GM12878 (cell line): Measurements from ENCODE around the gene FLOT1. TPM values are rescaled to one million over a fixed set of nuclear protein-coding genes. Genes with fewer than 3 reads are reported as not detected.

ENCODE experiments used
- ATAC-seq: fragments of 200-7000 bp; cut with Tn5 transposase; 3 replicates; pipeline ENCODE4 v1.9.1; 2020; ENCODE audit warnings: mild to moderate bottlenecking, moderate library complexity
- BruUV-seq: library from RNA; stranded (reverse); fragments of 400-500 nt; replicated peaks from 2 replicates; lab custom pipeline; 2021; lab: Mats Ljungman, UMichigan
- CTCF ChIA-PET: fragments of 300-600 bp; sonication (Branson Sonifier 250); formaldehyde crosslinking; extraction: SDS; loops from one replicate; lab custom pipeline; 2021; ENCODE audit warnings: inconsistent platforms; lab: Yijun Ruan, JAX
- POLR2A ChIA-PET: fragments of 350-600 bp; formaldehyde crosslinking; extraction: SDS; loops from one replicate; lab custom pipeline; 2021; ENCODE audit warnings: inconsistent platforms; lab: Charles Lee
- RAD21 ChIA-PET: fragments of 300-600 bp; sonication (Branson Sonifier 250); formaldehyde crosslinking; loops from one replicate; lab custom pipeline; 2023; ENCODE audit warnings: antibody characterized with exemption; ENCODE audit not compliant: unreplicated experiment; lab: Charles Lee
- SMC1A ChIA-PET: fragments of 300-600 bp; sonication (Branson Sonifier 250); formaldehyde crosslinking; loops from one replicate; lab custom pipeline; 2023; ENCODE audit not compliant: unreplicated experiment, uncharacterized antibody; lab: Charles Lee
- DNase-seq: peaks from one replicate; pipeline ENCODE4 v3.0.0-alpha.2; 2011; ENCODE audit warnings: low read depth, low spot score
- FAIRE-seq: peaks from 3 replicates; lab custom pipeline; 2011; peaks lifted over from hg19 to GRCh38; lab: Jason Lieb, UNC
- H2AFZ ChIP-seq: 2 replicates; pipeline ENCODE4 v1.6.0; 2011; ENCODE audit warnings: low read depth, low read length, control low read depth; ENCODE audit not compliant: control insufficient read depth
- H3K27ac ChIP-seq: 2 replicates; pipeline ENCODE4 v1.5.1; 2011; ENCODE audit warnings: control low read depth; ENCODE audit not compliant: control insufficient read depth, insufficient read depth
- H3K27me3 ChIP-seq, 2 experiments: replicated peaks in 1 of 2; 2 replicates each; pipeline versions ENCODE4 v1.6.0 to v1.6.1; 2011; ENCODE audit warnings: low read length in 1 of 2; ENCODE audit not compliant: control insufficient read depth in 2 of 2, insufficient read depth in 2 of 2
- H3K36me3 ChIP-seq, 2 experiments: 2 replicates each; pipeline ENCODE4 v1.5.1; 2011; ENCODE audit warnings: low read length in 1 of 2; ENCODE audit not compliant: control insufficient read depth in 2 of 2, insufficient read depth in 2 of 2
- H3K4me1 ChIP-seq: 2 replicates; pipeline ENCODE4 v1.6.1; 2011; ENCODE audit warnings: mild to moderate bottlenecking, low read length, moderate library complexity, mixed read lengths; ENCODE audit not compliant: control insufficient read depth, insufficient read depth
- H3K4me2 ChIP-seq: 2 replicates; pipeline ENCODE4 v1.6.0; 2011; ENCODE audit warnings: control low read depth; ENCODE audit not compliant: control insufficient read depth, insufficient read depth
- H3K4me3 ChIP-seq: fragments of 200-600 bp; sonication (generic); 2 replicates; pipeline ENCODE4 v1.5.1; 2016
- H3K79me2 ChIP-seq: 2 replicates; pipeline ENCODE4 v1.6.0; 2011; ENCODE audit warnings: low read length; ENCODE audit not compliant: control insufficient read depth, insufficient read depth
- H3K9ac ChIP-seq: 2 replicates; pipeline ENCODE4 v1.8.0; 2011; ENCODE audit warnings: low read length, control low read depth, mixed read lengths; ENCODE audit not compliant: control insufficient read depth, insufficient read depth
- H3K9me3 ChIP-seq: replicated peaks from 3 replicates; pipeline ENCODE4 v1.5.1; 2011; ENCODE audit warnings: mild to moderate bottlenecking, low read length; ENCODE audit not compliant: control insufficient read depth, insufficient read depth
- H4K20me1 ChIP-seq: 2 replicates; pipeline ENCODE4 v1.6.0; 2011; ENCODE audit not compliant: control insufficient read depth, insufficient read depth
- CHD2 ChIP-seq: IDR thresholded peaks from 2 replicates; pipeline ENCODE4 v1.6.1; 2011; ENCODE audit warnings: low read depth, low read length, improper control_type of control experiment, borderline replicate concordance
- ETV6 ChIP-seq, 2 experiments: fragments of 450-650 bp in 1 of 2; IDR thresholded peaks in 1 of 2; conservative IDR thresholded peaks in 1 of 2; 2 replicates each; pipeline ENCODE4 v1.6.1; 2014; ENCODE audit warnings: antibody characterized with exemption in 1 of 2, borderline replicate concordance in 1 of 2, low read depth in 1 of 2, mild to moderate bottlenecking in 1 of 2, moderate library complexity in 1 of 2
- HCFC1 ChIP-seq: fragments of 150-350 bp; IDR thresholded peaks from 2 replicates; pipeline ENCODE4 v1.6.1; 2014; ENCODE audit warnings: low read length
- HDAC2 ChIP-seq: fragments of 200-600 bp; sonication (generic); IDR thresholded peaks from 2 replicates; pipeline ENCODE4 v1.6.1; 2017
- IKZF1 ChIP-seq: fragments of 450-650 bp; conservative IDR thresholded peaks from 2 replicates; pipeline ENCODE4 v1.6.1; 2017; ENCODE audit warnings: antibody characterized with exemption, mild to moderate bottlenecking
- IRF3 ChIP-seq: fragments of 450-650 bp; IDR thresholded peaks from 2 replicates; pipeline ENCODE4 v1.6.1; 2014; ENCODE audit warnings: mild to moderate bottlenecking
- MXI1 ChIP-seq: fragments of 150-350 bp; IDR thresholded peaks from 2 replicates; pipeline ENCODE4 v1.6.1; 2011; ENCODE audit warnings: low read depth, mild to moderate bottlenecking, inconsistent platforms, low read length, improper control_type of control experiment
- NBN ChIP-seq: fragments of 450-650 bp; IDR thresholded peaks from 2 replicates; pipeline ENCODE4 v1.6.1; 2016
- RAD21 ChIP-seq: IDR thresholded peaks from 2 replicates; pipeline ENCODE4 v1.6.1; 2011; ENCODE audit warnings: mild to moderate bottlenecking, low read depth, low read length, moderate library complexity; ENCODE audit not compliant: insufficient read depth
- RFX5 ChIP-seq: IDR thresholded peaks from 2 replicates; pipeline ENCODE4 v1.6.1; 2011; ENCODE audit warnings: low read depth, low read length, improper control_type of control experiment
- SKIL ChIP-seq: fragments of 450-650 bp; IDR thresholded peaks from 2 replicates; pipeline ENCODE4 v1.6.1; 2017; ENCODE audit warnings: mild to moderate bottlenecking, low read depth, inconsistent platforms; ENCODE audit not compliant: poor library complexity, severe bottlenecking
- SMAD1 ChIP-seq: fragments of 450-650 bp; IDR thresholded peaks from 2 replicates; pipeline ENCODE4 v1.6.1; 2018; ENCODE audit warnings: mild to moderate bottlenecking, low read depth; ENCODE audit not compliant: partially characterized antibody
- TARDBP ChIP-seq: IDR thresholded peaks from 2 replicates; pipeline ENCODE4 v1.6.1; 2016; ENCODE audit warnings: borderline replicate concordance
- ZBTB33 ChIP-seq: fragments of 450-650 bp; IDR thresholded peaks from 2 replicates; pipeline ENCODE4 v1.6.1; 2017; ENCODE audit warnings: mild to moderate bottlenecking
- ZNF217 ChIP-seq: fragments of 450-650 bp; IDR thresholded peaks from 2 replicates; pipeline ENCODE4 v1.6.1; 2017; ENCODE audit warnings: antibody characterized with exemption, mild to moderate bottlenecking
- ZNF384 ChIP-seq: IDR thresholded peaks from 2 replicates; pipeline ENCODE4 v1.6.1; 2012; ENCODE audit warnings: low read depth, mild to moderate bottlenecking, low read length, improper control_type of control experiment, borderline replicate concordance
- WGBS: methylation state at CpG from one replicate; pipeline ENCODE4 v1.1.6; 2016; ENCODE audit warnings: low lambda C conversion rate; ENCODE audit not compliant: insufficient replicate concordance, insufficient coverage; ENCODE audit errors: missing lambda C conversion rate; 5-methylcytosine and 5-hydroxymethylcytosine counted together
- in situ Hi-C: fragments of 300-500 bp; cut with MboI; formaldehyde crosslinking; loops from 9 replicates; pipeline ENCODE4 v1.14.3; 2018; ENCODE audit warnings: mixed read lengths
- intact Hi-C: fragments of 100-400 bp; cut with micrococcal nuclease; formaldehyde crosslinking; loops from one replicate; pipeline ENCODE4 v1.14.2; 2022; ENCODE audit not compliant: unreplicated experiment
- polyA plus RNA-seq, 11 experiments: library from polyadenylated mRNA; depleted of rRNA in 4 of 11; unstranded in 6 of 11; stranded (reverse) in 5 of 11; fragments of >200 nt; fragmentation: Nextera tagmentation in 4 of 11; fragmentation: Illumina TruSeq in 1 of 11; extraction: Ambion mirVana in 4 of 11; extraction: Trizol in 1 of 11; gene quantifications; 1 replicate in 1 of 11; 2 replicates in 10 of 11; pipeline versions ENCODE4 v1.2.1 to v1.2.3, GENCODE V29; 2011 to 2016; ENCODE audit warnings: inconsistent platforms in 2 of 11, missing spikeins in 2 of 11, low read depth in 1 of 11
- total RNA-seq, 4 experiments: library from RNA; depleted of rRNA in 3 of 4; stranded (reverse); fragments of >200 nt in 3 of 4; fragmentation: Illumina TruSeq in 1 of 4; extraction: Trizol in 1 of 4; gene quantifications; 2 replicates each; pipeline versions ENCODE4 v1.2.1 to v1.2.3, GENCODE V29; 2013 to 2021

Gene FLOT1
- total and polyA plus RNA-seq, 10 of the 15 experiments (the other 5 are each of a cell fraction or from before 2014, with no cell fraction given), result 12.3 to 153 (median 112) TPM

GRCh38 chr6:30767158-30767943 is 24.9 kb upstream of the FLOT1 start:
- H4K20me1 ChIP-seq, result no peaks in the 10 kb centered on the region
- peak; percentile 80 for ATAC-seq
- BruUV-seq, result no TSS peak
- DNase-seq, result peak; percentile 75
- H3K36me3 ChIP-seq, result no peaks in the 10 kb centered on the region
- in situ Hi-C loops, result no loop called here
- intact Hi-C loops, result no loop called here
- peak; percentile 18 for FAIRE-seq
- no peaks in the 10 kb centered on the region for H3K79me2 ChIP-seq
- ChIA-PET RAD21 (interaction anchor here (0.5 to 7.4 kb wide), 18 partner anchors 9 to 146 kb away, joined by 3 to 98 read pairs (median 6); partner anchors contain the start of gene VARS2), POLR2A (interaction anchor here (1.0 to 6.2 kb wide), 14 partner anchors 9 to 55 kb away, joined by 3 to 89 read pairs (median 8); partner anchors contain the start of genes FLOT1 and IER3), SMC1A (interaction anchor here (0.9 to 9.7 kb wide), 19 partner anchors 9 to 152 kb away, joined by 3 to 217 read pairs (median 7); partner anchors contain the start of genes FLOT1 and IER3), CTCF (interaction anchor here (0.6 to 5.0 kb wide), 20 partner anchors 10 to 319 kb away, joined by 3 to 39 read pairs (median 4); partner anchors contain the start of gene IER3)
- H2AFZ ChIP-seq, result no peak overlapping the region
- WGBS, result 11% methylated on average over 9 of the region's 9 CpGs
- H3K9ac ChIP-seq, result peak overlapping the region; percentile 24; the same call in 1 of the 2 replicates
- peaks cover 33% of the 10 kb centered on the region for H3K4me1 ChIP-seq
- no peaks in the 10 kb centered on the region; the same call in 2 of the 3 replicates for H3K9me3 ChIP-seq
- peak overlapping the region; percentile 51 for H3K27ac ChIP-seq
- no peaks in the 10 kb centered on the region for H3K27me3 ChIP-seq
- H3K4me2 ChIP-seq, result peak overlapping the region; percentile 46; the same call in 1 of the 2 replicates
- no peak overlapping the region for H3K4me3 ChIP-seq
- peak; percentile 95 for TF ChIP-seq IKZF1
- TF ChIP-seq ETV6 (conservative IDR thresholded peaks at IDR 0.05 in 1 of 2, IDR thresholded peaks at IDR 0.05 in 1 of 2; ENCODE audit: borderline replicate concordance in 1 of 2, low read depth in 1 of 2), result 0 out of 4 replicates have a peak, but pooled peaks of 1 of the 2 experiments have one; percentile 9
- no peak for TF ChIP-seq ZBTB33
- TF ChIP-seq SKIL, result peak; percentile 93
- TF ChIP-seq CHD2, result peak; percentile 54; the same call in 1 of the 2 replicates
- peak; percentile 95 for TF ChIP-seq NBN
- TF ChIP-seq SMAD1, result peak; percentile 37
- no peak for TF ChIP-seq IRF3
- TF ChIP-seq TARDBP, result no peak
- no peak for TF ChIP-seq MXI1
- no peak for TF ChIP-seq ZNF217
- TF ChIP-seq ZNF384, result peak; percentile 93
- no peak for TF ChIP-seq RFX5
- no peak for TF ChIP-seq RAD21
- TF ChIP-seq HCFC1, result no peak
- TF ChIP-seq HDAC2, result no peak
